A172 (cell line): ENCODE data around the gene TREML4. TPM values are rescaled to one million over a fixed set of nuclear protein-coding genes. Genes with fewer than 3 reads are reported as not detected.
"Not testable (repeated sequence)": the region's sequence is repeated elsewhere in the genome, so short reads cannot be mapped to it uniquely, and the experiment has no call there.

Source experiments
- DNase-seq: peaks from one replicate; pipeline ENCODE4 v3.0.0-alpha.2; 2015; ENCODE audit warnings: low spot score
- total RNA-seq: library from RNA; depleted of rRNA; stranded (reverse); fragments of >200 nt; shearing (Covaris generic); gene quantifications from 2 replicates; pipeline ENCODE4 v1.2.3, GENCODE V29; 2014; rRNA removed

TREML4 gene, protein sequence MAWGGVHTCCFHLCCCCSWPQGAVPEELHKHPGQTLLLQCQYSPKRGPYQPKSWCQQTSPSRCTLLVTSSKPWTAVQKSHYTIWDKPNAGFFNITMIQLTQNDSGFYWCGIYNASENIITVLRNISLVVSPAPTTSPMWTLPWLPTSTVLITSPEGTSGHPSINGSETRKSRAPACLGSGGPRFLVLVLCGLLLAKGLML
- not detected in 2 replicates for total RNA-seq

- DNase-seq, result no peak
These were observed at the start of gene TREML4 for GRCh38 chr6:41228096-41228495. TSS of gene TREML4 (plus strand) at chr6:41228349. CDS start at chr6:41228428, 79 bp downstream.

GRCh38 chr6:41179163-41179562 is 49.0 kb upstream of the TREML4 start:
- DNase-seq, result no peak

DNA sequence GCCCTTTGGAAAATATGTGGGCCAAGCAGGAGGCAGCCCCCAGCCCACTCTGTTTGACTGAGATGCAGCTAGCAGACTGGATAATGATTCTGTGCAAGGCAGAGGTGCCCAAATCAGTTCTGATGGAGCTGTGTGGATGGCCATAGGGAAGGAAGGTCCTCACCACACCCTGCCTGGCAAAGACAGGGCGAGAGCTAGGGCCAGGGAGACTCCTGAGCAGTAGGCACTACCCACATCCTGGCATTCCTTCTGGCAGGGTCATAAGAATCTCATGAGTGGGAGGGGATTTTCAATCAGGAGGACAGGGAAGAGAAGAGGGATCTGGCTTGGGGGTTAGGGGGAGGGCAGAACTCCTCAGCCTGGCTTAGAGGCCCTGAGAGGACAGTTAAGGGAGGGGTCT is 46.6 kb upstream of the TREML4 start:
- no peak for DNase-seq

DNA sequence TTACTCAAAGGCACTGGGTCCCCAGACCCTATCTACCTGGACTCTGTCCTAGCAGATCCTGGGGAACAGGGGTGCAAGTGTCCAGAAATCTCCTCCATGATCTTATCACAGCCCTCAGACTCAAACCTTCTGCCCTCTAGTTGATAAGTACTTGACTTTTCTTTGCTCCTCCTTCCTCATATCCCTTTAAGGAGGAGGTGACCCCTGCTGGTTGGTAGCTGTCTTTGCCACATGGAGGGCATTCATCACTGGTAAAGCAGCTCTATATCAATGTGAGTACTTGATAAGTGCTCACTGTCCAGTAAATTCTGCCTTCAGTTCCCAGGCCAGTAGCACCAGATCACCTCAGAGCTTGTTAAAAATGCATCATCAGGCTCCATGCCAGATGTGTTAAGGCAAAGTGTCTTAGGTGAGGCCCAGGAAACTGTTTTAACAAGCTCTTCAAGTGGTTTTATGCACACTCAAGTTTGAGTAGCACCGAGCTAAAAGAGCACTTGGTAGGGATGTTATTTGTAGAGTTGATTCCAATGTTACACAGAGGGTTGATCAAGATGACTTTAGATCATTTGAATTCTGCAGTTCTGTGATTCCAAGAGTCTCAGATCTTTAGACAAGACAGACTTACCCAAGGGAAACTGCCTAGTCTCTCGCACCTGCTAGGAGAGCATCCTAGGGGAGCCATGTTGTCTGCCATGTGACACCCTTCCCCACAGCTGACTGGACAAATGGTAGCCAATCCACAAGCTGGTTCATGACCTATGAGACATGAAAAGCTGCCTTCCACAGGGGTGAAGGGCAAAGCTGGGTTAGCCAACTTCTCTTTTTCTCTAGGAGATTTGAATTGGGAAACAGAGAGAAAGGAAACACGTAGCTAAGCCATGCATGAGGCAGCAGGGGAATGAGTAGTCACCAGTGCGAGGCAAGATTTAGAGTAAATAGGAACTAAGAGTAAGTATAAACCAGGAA is 45.8 kb upstream of the TREML4 start:
- DNase-seq, result peak; percentile 36

DNA sequence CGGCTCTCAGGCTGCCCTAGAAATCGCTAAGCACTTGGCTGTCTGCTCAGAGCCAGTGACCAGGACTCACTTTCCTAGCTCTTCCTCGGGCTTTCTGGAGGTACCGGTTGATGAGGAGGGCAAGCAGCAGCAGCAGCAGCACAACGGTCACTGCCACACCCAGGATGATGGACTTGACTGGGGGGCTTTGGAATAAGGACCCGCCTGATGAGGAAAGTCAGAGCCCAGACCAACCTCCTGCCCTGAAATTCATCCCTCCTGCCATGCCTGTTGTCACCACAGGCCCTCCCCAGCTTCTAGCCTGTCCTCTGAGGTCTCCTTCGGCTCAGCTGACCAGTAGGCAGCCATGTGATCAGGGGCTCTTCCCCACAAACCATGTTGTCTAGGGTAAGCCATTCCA is 43.4 kb upstream of the TREML4 start:
- no peak for DNase-seq

- no peak for DNase-seq
These were observed 42.1 kb upstream of the TREML4 start for GRCh38 chr6:41186031-41186562.

DNA sequence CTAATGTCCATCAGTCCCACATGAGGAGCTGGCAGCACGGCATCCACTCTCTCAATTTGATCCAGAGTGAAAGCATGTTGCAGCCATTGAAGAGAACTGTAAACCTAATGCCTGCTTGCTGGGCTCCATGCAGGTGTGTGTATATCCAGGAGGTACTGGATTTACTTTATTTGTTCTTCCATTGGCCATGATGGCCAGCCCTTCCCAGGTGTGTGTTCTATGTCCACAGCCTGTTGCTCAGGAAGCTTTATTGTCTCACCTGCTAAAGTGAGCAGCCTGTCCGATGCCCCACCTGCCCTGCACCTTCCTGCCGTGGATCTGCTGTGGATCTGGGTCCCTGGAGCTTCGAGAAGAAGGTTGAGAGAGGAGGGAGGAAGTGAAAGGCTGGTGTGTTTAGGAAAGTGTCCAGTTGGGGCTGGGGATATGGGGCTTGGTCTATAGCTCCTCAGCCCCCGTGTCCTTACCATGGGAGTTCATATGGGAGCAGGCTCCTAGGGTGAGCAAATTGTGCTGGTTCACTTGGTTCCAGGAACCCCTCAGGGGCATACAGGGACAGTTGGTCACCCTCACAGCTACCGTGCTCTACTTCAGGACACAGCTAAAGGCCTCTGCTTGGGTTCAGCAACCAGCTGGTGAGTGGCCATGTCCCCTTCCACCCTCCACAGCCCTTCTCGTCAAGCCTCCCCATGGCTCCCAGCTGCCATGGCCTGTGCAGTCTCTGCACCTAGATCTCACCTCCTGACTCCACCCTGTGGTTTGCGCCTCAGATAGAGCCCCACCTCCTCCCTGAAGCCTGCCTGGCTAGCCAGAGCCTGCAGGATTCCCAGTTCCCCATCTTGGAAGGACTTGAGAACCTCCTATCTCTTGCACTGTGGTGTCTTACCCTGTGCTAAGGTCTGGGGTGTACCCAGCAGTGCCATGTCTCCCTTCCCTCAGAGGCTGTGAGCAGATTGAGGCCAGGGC is 39.9 kb upstream of the TREML4 start:
- no peak for DNase-seq

- DNase-seq, result not testable (repeated sequence)
These were observed 39.1 kb upstream of the TREML4 start for GRCh38 chr6:41189046-41189445.

DNA sequence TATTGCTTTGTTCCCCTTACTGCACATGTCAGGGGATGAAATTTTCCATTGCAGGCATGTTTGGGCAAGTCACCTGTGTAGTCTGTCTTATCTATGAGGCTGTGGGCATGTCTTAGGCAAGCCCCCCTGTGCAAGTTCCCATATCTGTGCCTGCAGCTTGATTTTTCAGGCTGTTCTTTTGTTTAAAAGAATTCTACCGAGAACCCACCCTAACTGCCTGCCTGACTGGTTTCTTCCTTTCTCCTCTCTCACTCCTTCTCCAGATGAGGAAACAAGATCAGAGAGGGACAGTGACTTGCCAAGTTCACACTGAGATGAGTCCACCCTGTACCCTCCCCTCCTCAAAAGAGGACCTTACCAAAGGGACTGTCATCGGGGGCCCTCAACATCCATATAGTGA is 38.2 kb upstream of the TREML4 start:
- no peak for DNase-seq

- no peak for DNase-seq
These were observed 37.4 kb upstream of the TREML4 start for GRCh38 chr6:41190791-41191190.

- DNase-seq, result no peak
These were observed 36.6 kb upstream of the TREML4 start for GRCh38 chr6:41191569-41191968.

DNA sequence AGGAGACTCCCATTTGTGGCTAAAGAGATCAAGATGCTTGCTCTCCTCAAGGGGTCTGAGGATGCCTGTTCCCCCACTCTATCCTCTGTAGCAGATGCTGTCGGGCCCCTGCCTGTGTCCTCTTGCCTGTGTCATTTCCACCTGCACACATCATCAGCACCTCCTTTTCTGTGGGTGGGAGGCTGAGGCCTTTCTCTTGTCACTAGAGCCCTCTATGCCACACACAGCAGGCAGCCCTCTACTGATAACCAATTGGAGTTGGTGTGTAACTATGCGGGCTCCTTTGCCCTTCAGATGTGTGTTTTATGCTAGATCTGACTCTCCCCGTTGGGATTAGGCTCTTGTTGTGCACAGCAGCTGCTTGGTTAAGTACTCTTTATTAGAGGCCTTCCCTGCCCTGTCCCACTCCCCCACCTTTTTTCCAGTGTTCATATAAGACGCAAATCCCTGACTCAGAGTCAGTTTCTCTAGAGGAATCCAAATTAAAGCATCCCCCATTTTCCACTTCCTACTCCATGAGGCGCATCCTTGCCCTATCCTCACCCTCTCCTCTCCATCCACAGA is 34.9 kb upstream of the TREML4 start:
- DNase-seq, result no peak

DNA sequence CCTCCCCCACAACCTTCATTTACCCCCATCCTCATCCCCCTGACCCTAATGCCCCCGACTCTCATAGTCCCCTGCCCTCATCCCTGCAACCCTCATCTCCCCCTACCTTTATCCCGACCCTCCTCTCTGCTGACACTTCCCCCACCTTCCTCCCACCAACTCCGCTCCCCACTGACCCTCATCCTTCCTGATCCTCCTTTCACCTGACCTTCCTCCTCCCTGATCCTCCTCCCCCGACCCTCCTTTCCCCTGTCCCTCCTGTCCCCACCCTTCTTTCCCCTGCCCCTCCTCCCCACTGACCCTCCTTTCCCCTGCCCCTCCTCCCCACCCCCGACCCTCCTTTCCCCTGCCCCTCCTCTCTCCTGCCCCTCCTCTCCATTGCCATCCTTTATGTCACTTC is 34.3 kb upstream of the TREML4 start:
- DNase-seq, result no peak

- no peak for DNase-seq
These were observed 33.8 kb upstream of the TREML4 start for GRCh38 chr6:41194386-41194785.

- no peak for DNase-seq
These were observed 30.9 kb upstream of the TREML4 start for GRCh38 chr6:41197234-41197633.

DNA sequence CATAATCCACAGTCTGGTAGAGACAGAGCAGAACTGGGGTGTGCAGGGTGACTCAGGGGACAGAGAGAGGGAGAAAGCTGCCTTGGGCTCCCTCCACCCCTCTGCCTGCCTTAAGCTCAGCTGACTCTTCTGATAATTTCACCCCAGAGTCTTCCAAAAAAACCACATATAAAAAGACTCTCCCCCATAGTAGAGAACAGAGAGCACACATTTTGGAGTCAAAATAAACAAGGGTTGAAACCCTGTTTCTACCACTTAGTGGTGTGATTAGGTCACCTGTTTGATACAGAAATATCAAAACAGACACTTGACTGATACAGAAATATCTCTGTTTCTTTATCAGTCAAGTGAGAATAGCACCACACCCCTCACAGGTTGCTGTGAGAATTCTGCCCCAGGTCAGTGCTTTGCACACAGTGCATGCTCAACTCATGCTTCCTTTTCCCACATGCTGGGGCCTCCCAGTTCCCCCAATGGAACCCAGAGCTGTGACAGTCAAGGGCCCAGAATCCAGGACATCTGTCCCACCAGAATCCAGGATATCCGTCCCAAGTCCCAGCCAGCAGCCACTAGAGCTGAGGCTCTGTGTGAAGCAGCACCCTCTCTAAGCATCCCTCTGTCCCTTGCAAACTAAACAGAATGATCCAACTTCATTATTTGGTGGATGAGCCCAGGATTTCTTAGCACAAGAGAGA is 28.4 kb upstream of the TREML4 start:
- no peak for DNase-seq

DNA sequence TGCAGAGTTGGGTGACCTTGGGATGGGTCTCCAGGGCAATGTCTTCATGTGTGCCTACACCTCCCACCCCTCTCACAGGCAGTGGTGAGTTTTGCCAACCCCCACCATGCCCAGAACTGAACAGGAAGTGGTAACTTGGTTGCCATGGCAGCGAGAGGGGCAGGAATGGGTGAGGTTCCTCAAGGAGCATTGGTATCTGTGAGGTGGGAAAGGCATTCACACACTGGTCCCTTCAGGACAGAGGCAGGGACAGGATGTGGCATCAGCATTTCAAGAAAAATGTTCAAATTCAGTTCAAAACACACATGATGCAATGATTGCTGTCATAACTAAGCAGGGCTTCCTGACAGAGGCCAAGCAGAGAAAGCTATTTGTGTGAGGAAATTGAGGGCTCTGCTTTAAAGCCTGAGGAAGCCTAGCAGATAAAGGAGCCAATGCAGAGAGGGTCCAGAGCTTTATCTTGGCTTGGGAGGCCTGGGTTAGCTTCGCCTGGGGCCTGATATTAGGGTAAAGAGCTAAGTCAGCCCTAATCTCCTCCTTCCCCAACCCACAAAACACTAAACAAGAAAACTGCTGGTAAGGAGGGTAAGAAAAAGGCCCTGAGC is 27.8 kb upstream of the TREML4 start:
- peak; percentile 46 for DNase-seq

- no peak for DNase-seq
These were observed 27.0 kb upstream of the TREML4 start, which contains the start of gene TREML2 for GRCh38 chr6:41200901-41201763. TSS of gene TREML2 (minus strand) at chr6:41201149. CDS start at chr6:41201008, 141 bp downstream.

DNA sequence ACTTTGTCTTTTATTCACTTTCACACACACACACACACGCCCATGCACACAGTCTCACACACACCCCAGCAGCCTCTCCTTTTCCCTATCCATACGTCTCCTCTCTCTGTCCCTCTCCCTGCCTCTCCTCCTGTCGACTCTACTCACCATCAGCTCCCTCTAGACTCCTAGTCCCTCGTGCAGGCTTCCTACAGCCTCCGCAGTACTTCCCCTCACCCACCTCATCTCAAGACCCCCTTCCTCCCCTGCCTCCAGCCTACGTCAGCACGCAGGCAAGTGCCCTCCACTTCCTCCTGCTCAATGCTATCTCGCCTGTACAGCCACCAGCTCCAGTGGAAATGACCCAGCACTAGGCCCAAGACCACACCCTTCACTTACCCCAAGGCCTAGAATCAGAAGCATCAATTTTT is 26.4 kb upstream of the TREML4 start:
- DNase-seq, result no peak
